Upper lobe of right lung (tissue), 1 donor: ENCODE data around the gene EXOC2. TPM values are rescaled to one million over a fixed set of nuclear protein-coding genes. Genes with fewer than 3 reads are reported as not detected.

Source experiments
- ATAC-seq: fragments of 200-7000 bp; cut with Tn5 transposase; one replicate; pipeline ENCODE4 v1.9.1; 2020; ENCODE audit warnings: mild to moderate bottlenecking, moderate library complexity
- DNase-seq: peaks from one replicate; pipeline ENCODE4 v3.0.0-alpha.2; 2020
- H3K27ac ChIP-seq: fragments of 200-600 bp; one replicate; pipeline ENCODE4 v1.8.0; 2022
- H3K27me3 ChIP-seq: fragments of 200-600 bp; one replicate; pipeline ENCODE4 v1.8.0; 2022; ENCODE audit warnings: mild to moderate bottlenecking
- H3K36me3 ChIP-seq: fragments of 200-600 bp; one replicate; pipeline ENCODE4 v1.8.0; 2022
- H3K4me1 ChIP-seq: fragments of 200-600 bp; one replicate; pipeline ENCODE4 v1.8.0; 2022
- H3K4me3 ChIP-seq: fragments of 200-600 bp; one replicate; pipeline ENCODE4 v1.8.0; 2022; ENCODE audit warnings: mild to moderate bottlenecking
- H3K9me3 ChIP-seq: fragments of 200-600 bp; one replicate; pipeline ENCODE4 v1.8.0; 2022
- intact Hi-C: fragments of 100-400 bp; cut with DNase I; formaldehyde crosslinking; loops from one replicate; pipeline ENCODE4 v1.11.0; 2022
- total RNA-seq: library from RNA; stranded (reverse); fragmentation: NEBNext Ultra II Directional; extraction: Animal tissue kit (Norgen Biotek cat#: 25700); gene quantifications from one replicate; pipeline ENCODE4 v1.2.1, GENCODE V29; 2021
- TF ChIP-seq, protein P1 (sequence below): fragments of 200-600 bp; IDR thresholded peaks from one replicate; pipeline ENCODE4 v1.8.0; 2022; ENCODE audit warnings: antibody characterized with exemption
- donor health status: DM: no; HTN: yes; CAD: no; lungs with severe emphysema.

Gene EXOC2
- total RNA-seq, 1 donor from 2014 or later = 31.2 TPM

GRCh38 chr6:456358-456867 lies 236.5 kb downstream of the EXOC2 start:
- H3K27me3 ChIP-seq = no peaks in the 10 kb centered on the region
- TF ChIP-seq, protein P1, sequence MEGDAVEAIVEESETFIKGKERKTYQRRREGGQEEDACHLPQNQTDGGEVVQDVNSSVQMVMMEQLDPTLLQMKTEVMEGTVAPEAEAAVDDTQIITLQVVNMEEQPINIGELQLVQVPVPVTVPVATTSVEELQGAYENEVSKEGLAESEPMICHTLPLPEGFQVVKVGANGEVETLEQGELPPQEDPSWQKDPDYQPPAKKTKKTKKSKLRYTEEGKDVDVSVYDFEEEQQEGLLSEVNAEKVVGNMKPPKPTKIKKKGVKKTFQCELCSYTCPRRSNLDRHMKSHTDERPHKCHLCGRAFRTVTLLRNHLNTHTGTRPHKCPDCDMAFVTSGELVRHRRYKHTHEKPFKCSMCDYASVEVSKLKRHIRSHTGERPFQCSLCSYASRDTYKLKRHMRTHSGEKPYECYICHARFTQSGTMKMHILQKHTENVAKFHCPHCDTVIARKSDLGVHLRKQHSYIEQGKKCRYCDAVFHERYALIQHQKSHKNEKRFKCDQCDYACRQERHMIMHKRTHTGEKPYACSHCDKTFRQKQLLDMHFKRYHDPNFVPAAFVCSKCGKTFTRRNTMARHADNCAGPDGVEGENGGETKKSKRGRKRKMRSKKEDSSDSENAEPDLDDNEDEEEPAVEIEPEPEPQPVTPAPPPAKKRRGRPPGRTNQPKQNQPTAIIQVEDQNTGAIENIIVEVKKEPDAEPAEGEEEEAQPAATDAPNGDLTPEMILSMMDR = no peak
- H3K9me3 ChIP-seq = no peaks in the 10 kb centered on the region
- intact Hi-C loops = no loop called here
- no peaks in the 10 kb centered on the region for H3K36me3 ChIP-seq
- H3K4me1 ChIP-seq = no peaks in the 10 kb centered on the region
- DNase-seq = no peak
- H3K4me3 ChIP-seq = no peak overlapping the region
- no peak overlapping the region for H3K27ac ChIP-seq
- ATAC-seq = no peak

DNA sequence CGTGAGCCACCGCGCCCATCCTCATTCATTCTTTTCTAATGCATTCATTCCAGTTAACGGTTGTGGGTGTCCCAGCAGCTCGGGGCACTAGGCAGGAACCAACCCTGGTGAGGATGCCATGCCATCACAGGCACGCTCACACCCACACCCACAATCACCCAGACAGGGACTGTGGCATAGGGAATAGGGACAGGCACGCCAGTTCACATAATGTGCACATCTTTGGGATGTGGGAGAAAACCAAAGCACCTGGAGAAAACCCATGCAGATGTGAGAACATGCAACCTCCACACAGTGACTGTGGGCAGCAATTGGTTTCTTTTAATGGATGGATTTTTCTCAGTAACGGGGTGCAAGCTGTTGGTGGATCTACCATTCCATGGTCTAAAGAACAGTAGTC lies 237.1 kb downstream of the EXOC2 start:
- TF ChIP-seq, protein P1 = no peak
- Histone ChIP-seq H3K9me3 (no peaks in the 10 kb centered on the region), H3K4me1 (no peaks in the 10 kb centered on the region), H3K36me3 (no peaks in the 10 kb centered on the region), H3K27me3 (no peaks in the 10 kb centered on the region), H3K4me3 (no peak overlapping the region), H3K27ac (no peak overlapping the region)
- intact Hi-C loops = no loop called here
- DNase-seq (no peak), ATAC-seq (no peak)

GRCh38 chr6:455006-455585 lies 237.8 kb downstream of the EXOC2 start:
- H3K9me3 ChIP-seq = no peaks in the 10 kb centered on the region
- intact Hi-C loops = no loop called here
- no peak overlapping the region for H3K27ac ChIP-seq
- no peak overlapping the region for H3K4me3 ChIP-seq
- no peaks in the 10 kb centered on the region for H3K4me1 ChIP-seq
- TF ChIP-seq, protein P1 = no peak
- H3K27me3 ChIP-seq = no peaks in the 10 kb centered on the region
- ATAC-seq = no peak
- no peaks in the 10 kb centered on the region for H3K36me3 ChIP-seq
- DNase-seq = no peak

- TF ChIP-seq, protein P1 = no peak
- Histone ChIP-seq H3K27ac (no peak overlapping the region), H3K4me1 (no peaks in the 10 kb centered on the region), H3K27me3 (no peaks in the 10 kb centered on the region), H3K36me3 (no peaks in the 10 kb centered on the region), H3K4me3 (no peak overlapping the region), H3K9me3 (no peaks in the 10 kb centered on the region)
- intact Hi-C loops = no loop called here
- DNase-seq = no peak
- no peak for ATAC-seq
Observed at GRCh38 chr6:454148-454991, 238.6 kb downstream of the EXOC2 start.

DNA sequence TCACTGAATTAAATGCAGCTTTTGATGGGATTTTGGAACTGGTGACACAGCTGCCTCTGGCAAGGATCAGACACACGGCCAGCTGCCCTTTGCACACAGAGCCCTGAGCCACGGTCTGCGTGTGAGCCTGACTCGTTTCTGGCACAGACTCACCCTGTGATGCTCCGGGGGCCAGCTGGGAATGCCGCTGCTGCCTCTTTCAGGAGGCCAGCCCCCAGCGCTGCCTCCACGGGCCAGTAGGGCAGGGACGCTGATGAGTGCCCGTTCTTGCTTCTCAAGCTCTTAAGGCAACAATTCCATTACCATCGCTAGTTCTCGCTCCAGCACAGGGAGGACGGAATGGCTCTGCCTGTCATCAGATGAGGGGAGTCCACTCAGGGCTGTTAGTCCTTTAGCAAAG lies 239.8 kb downstream of the EXOC2 start:
- intact Hi-C loops = no loop called here
- DNase-seq = peak; percentile 64
- TF ChIP-seq, protein P1 = no peak
- no peaks in the 10 kb centered on the region for H3K36me3 ChIP-seq
- H3K4me3 ChIP-seq = no peak overlapping the region
- ATAC-seq = peak; percentile 40
- no peak overlapping the region for H3K27ac ChIP-seq
- H3K4me1 ChIP-seq = no peaks in the 10 kb centered on the region
- no peaks in the 10 kb centered on the region for H3K9me3 ChIP-seq
- H3K27me3 ChIP-seq = no peaks in the 10 kb centered on the region
